Uterus (tissue), 2 donors: ENCODE results near the gene CNTLN.

Experiments
- POLR2A ChIP-seq, 2 donors: fragments of 450-650 bp; IDR thresholded peaks; one replicate each; pipeline ENCODE4 v1.6.1; 2016; ENCODE audit warnings: antibody characterized with exemption in 2 of 2, mild to moderate bottlenecking in 1 of 2, moderate library complexity in 1 of 2
- TF ChIP-seq, protein P1 (sequence below), 4 experiments: fragments of 200-600 bp in 2 of 4; fragments of 450-650 bp in 2 of 4; sonication (generic) in 2 of 4; IDR thresholded peaks; one replicate each; pipeline ENCODE4 v1.5.1; 2016 to 2019; ENCODE audit warnings: antibody characterized with exemption in 4 of 4, mild to moderate bottlenecking in 2 of 4, moderate library complexity in 1 of 4

GRCh38 chr9:17219261-17219660, 84.4 kb downstream of the CNTLN start:
- TF ChIP-seq, protein P1, sequence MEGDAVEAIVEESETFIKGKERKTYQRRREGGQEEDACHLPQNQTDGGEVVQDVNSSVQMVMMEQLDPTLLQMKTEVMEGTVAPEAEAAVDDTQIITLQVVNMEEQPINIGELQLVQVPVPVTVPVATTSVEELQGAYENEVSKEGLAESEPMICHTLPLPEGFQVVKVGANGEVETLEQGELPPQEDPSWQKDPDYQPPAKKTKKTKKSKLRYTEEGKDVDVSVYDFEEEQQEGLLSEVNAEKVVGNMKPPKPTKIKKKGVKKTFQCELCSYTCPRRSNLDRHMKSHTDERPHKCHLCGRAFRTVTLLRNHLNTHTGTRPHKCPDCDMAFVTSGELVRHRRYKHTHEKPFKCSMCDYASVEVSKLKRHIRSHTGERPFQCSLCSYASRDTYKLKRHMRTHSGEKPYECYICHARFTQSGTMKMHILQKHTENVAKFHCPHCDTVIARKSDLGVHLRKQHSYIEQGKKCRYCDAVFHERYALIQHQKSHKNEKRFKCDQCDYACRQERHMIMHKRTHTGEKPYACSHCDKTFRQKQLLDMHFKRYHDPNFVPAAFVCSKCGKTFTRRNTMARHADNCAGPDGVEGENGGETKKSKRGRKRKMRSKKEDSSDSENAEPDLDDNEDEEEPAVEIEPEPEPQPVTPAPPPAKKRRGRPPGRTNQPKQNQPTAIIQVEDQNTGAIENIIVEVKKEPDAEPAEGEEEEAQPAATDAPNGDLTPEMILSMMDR (IDR thresholded peaks at IDR 0.05), result no peak
- no peak for TF ChIP-seq POLR2A (IDR thresholded peaks at IDR 0.05)
